Colonic mucosa (tissue), 4 donors: Measurements from ENCODE around the gene VAV2. TPM values are rescaled to one million over a fixed set of nuclear protein-coding genes. Genes with fewer than 3 reads are reported as not detected.
"Not testable (repeated sequence)": the region's sequence is repeated elsewhere in the genome, so short reads cannot be mapped to it uniquely, and the experiment has no call there.

ENCODE experiments used
- DNase-seq: peaks from one replicate; pipeline ENCODE4 v3.0.0-alpha.2; 2020
- H3K27ac ChIP-seq: fragments of 200-600 bp; one replicate; pipeline ENCODE4 v1.8.0; 2021
- H3K27me3 ChIP-seq: fragments of 200-600 bp; one replicate; pipeline ENCODE4 v1.8.0; 2021
- H3K36me3 ChIP-seq: fragments of 200-600 bp; one replicate; pipeline ENCODE4 v1.8.0; 2021
- H3K4me1 ChIP-seq: fragments of 200-600 bp; one replicate; pipeline ENCODE4 v1.8.0; 2021; ENCODE audit warnings: mild to moderate bottlenecking
- H3K4me3 ChIP-seq: fragments of 200-600 bp; one replicate; pipeline ENCODE4 v1.8.0; 2021
- H3K9ac ChIP-seq, 2 donors: one replicate each; pipeline ENCODE4 v1.7.0; 2013; ENCODE audit warnings: control low read depth in 2 of 2, low read depth in 2 of 2, low read length in 2 of 2
- H3K9me3 ChIP-seq: fragments of 200-600 bp; one replicate; pipeline ENCODE4 v1.8.0; 2021
- CTCF ChIP-seq: fragments of 200-600 bp; IDR thresholded peaks from one replicate; pipeline ENCODE4 v1.8.0; 2022; ENCODE audit warnings: antibody characterized with exemption, mild to moderate bottlenecking
- intact Hi-C: fragments of 100-400 bp; cut with DNase I; formaldehyde crosslinking; loops from one replicate; pipeline ENCODE4 v1.14.1; 2022
- total RNA-seq, 2 donors: library from RNA; stranded (reverse); fragmentation: NEBNext Ultra II Directional in 1 of 2; extraction: Animal tissue kit (Norgen Biotek cat#: 25700) in 1 of 2; gene quantifications; one replicate each; pipeline ENCODE4 v1.2.1, GENCODE V29; 2021
- donor health status: healthy.
- donor health status: DM: no; HTN: no; CAD: no.
- donor health status: DM: no; HTN: no; CAD: no.

Gene VAV2
- total RNA-seq, 2 donors from 2014 or later, result 30.7 to 45.1 TPM

- Histone ChIP-seq H3K36me3 (no peaks in the 10 kb centered on the region), H3K27me3 (no peaks in the 10 kb centered on the region), H3K9ac (no peak overlapping the region), H3K27ac (no peak overlapping the region), H3K4me1 (no peaks in the 10 kb centered on the region), H3K4me3 (no peak overlapping the region), H3K9me3 (no peaks in the 10 kb centered on the region)
- TF ChIP-seq CTCF, result no peak
- intact Hi-C loops, result no loop called here
- no peak for DNase-seq
These were observed 94.4 kb downstream of the VAV2 start for GRCh38 chr9:133897675-133898074.

GRCh38 chr9:133896007-133896406, 96.1 kb downstream of the VAV2 start:
- intact Hi-C loops, H3K27ac ChIP-seq: not testable (repeated sequence)

GRCh38 chr9:133895335-133895734, 96.8 kb downstream of the VAV2 start:
- intact Hi-C loops, result no loop called here
- H3K4me1 ChIP-seq, result no peaks in the 10 kb centered on the region
- DNase-seq, result no peak

More at GRCh38 chr9:133896007-133896406, 96.1 kb downstream of the VAV2 start:
- not testable (repeated sequence) for DNase-seq, H3K36me3 ChIP-seq, H3K4me3 ChIP-seq, H3K4me1 ChIP-seq, H3K9me3 ChIP-seq, H3K9ac ChIP-seq, H3K27me3 ChIP-seq

GRCh38 chr9:133894377-133895321, 97.5 kb downstream of the VAV2 start:
- no peak for TF ChIP-seq CTCF
- no peak overlapping the region for H3K27ac ChIP-seq
- H3K9me3 ChIP-seq, result no peaks in the 10 kb centered on the region
- intact Hi-C loops, result no loop called here
- no peak overlapping the region for H3K9ac ChIP-seq
- DNase-seq, result no peak
- H3K4me3 ChIP-seq, result no peak overlapping the region
- no peaks in the 10 kb centered on the region for H3K4me1 ChIP-seq
- no peaks in the 10 kb centered on the region for H3K36me3 ChIP-seq
- H3K27me3 ChIP-seq, result no peaks in the 10 kb centered on the region

More at GRCh38 chr9:133895335-133895734, 96.8 kb downstream of the VAV2 start:
- H3K27me3 ChIP-seq, result no peaks in the 10 kb centered on the region
- no peak for TF ChIP-seq CTCF
- no peaks in the 10 kb centered on the region for H3K36me3 ChIP-seq
- no peak overlapping the region for H3K27ac ChIP-seq
- H3K4me3 ChIP-seq, result no peak overlapping the region
- H3K9me3 ChIP-seq, result no peaks in the 10 kb centered on the region
- H3K9ac ChIP-seq, result no peak overlapping the region

GRCh38 chr9:133893191-133893994, 98.7 kb downstream of the VAV2 start:
- intact Hi-C loops, result no loop called here
- TF ChIP-seq CTCF, result no peak
- no peak for DNase-seq

More at GRCh38 chr9:133893191-133893994, 98.7 kb downstream of the VAV2 start:
- Histone ChIP-seq H3K36me3 (no peaks in the 10 kb centered on the region), H3K4me1 (no peaks in the 10 kb centered on the region), H3K9ac (no peak overlapping the region), H3K9me3 (no peaks in the 10 kb centered on the region), H3K27me3 (no peaks in the 10 kb centered on the region), H3K4me3 (no peak overlapping the region), H3K27ac (no peak overlapping the region)
